Fibroblast of skin of back (primary cell): Measurements from ENCODE around the gene HCN2.

Source experiments
- DNase-seq: peaks from one replicate; pipeline ENCODE4 v3.0.0-alpha.2; 2013

Gene HCN2

GRCh38 chr19:641702-642101 is 52.0 kb downstream of the HCN2 start:
- DNase-seq: no peak

GRCh38 chr19:642767-643727 is 53.4 kb downstream of the HCN2 start:
- no peak for DNase-seq

- no peak for DNase-seq
These were observed 54.1 kb downstream of the HCN2 start for GRCh38 chr19:643736-644135.

GRCh38 chr19:644363-644762 is 54.7 kb downstream of the HCN2 start:
- DNase-seq: no peak

- no peak for DNase-seq
These were observed 55.1 kb downstream of the HCN2 start for GRCh38 chr19:644789-645188.

- DNase-seq: no peak
These were observed 56.5 kb downstream of the HCN2 start for GRCh38 chr19:645912-646778.

GRCh38 chr19:646779-647565 is 57.3 kb downstream of the HCN2 start:
- no peak for DNase-seq

GRCh38 chr19:647566-648284 is 58.0 kb downstream of the HCN2 start:
- DNase-seq: no peak

GRCh38 chr19:648305-648704 is 58.6 kb downstream of the HCN2 start:
- no peak for DNase-seq

GRCh38 chr19:648904-649801 is 59.5 kb downstream of the HCN2 start:
- no peak for DNase-seq

GRCh38 chr19:650121-650520 is 60.4 kb downstream of the HCN2 start:
- no peak for DNase-seq

GRCh38 chr19:651114-651818 is 61.6 kb downstream of the HCN2 start:
- DNase-seq: no peak

GRCh38 chr19:651991-652390 is 62.3 kb downstream of the HCN2 start:
- DNase-seq: no peak

GRCh38 chr19:652467-653389 is 63.0 kb downstream of the HCN2 start:
- no peak for DNase-seq

- no peak for DNase-seq
These were observed 63.7 kb downstream of the HCN2 start for GRCh38 chr19:653425-653824.

GRCh38 chr19:655691-656090 is 66.0 kb downstream of the HCN2 start:
- no peak for DNase-seq

GRCh38 chr19:656751-657559 is 67.3 kb downstream of the HCN2 start:
- DNase-seq: no peak

GRCh38 chr19:657611-658010 is 67.9 kb downstream of the HCN2 start:
- no peak for DNase-seq
